Measurements from ENCODE around the gene FRYL. TPM values are rescaled to one million over a fixed set of nuclear protein-coding genes. Genes with fewer than 3 reads are reported as not detected.

Gene FRYL
- total and polyA plus RNA-seq, 2 donors (not counting 1 experiment from before 2014, with no cell fraction given), result 20.3 to 61.4 TPM

GRCh38 chr4:48670587-48670986 lies 109.5 kb downstream of the FRYL start:
- Histone ChIP-seq H3K9ac (ENCODE audit: insufficient read depth, low read length) (no peak overlapping the region), H3K27me3 (ENCODE audit: control insufficient read depth, insufficient read depth, low read length) (no peaks in the 10 kb centered on the region), H2AFZ (ENCODE audit: low read length) (no peak overlapping the region), H3K27ac (ENCODE audit: insufficient read depth, low read length) (no peak overlapping the region), H3K4me1 (ENCODE audit: control insufficient read depth, extremely low read depth, insufficient read depth, low read length) (no peaks in the 10 kb centered on the region), H3K36me3 (ENCODE audit: control insufficient read depth, insufficient read depth, low read length) (no peaks in the 10 kb centered on the region), H3K79me2 (ENCODE audit: control insufficient read depth, insufficient read depth, low read length) (no peaks in the 10 kb centered on the region), H3K4me2 (ENCODE audit: extremely low read depth, insufficient read depth, low read length) (no peak overlapping the region), H3K4me3 (replicated peaks in 1 of 4; ENCODE audit: control extremely low read depth in 1 of 4, insufficient read depth in 1 of 4, low read depth in 3 of 4, low read length in 4 of 4) (no peak overlapping the region), H3K9me3 (ENCODE audit: control insufficient read depth, insufficient read depth, low read depth, low read length) (no peaks in the 10 kb centered on the region), H4K20me1 (ENCODE audit: control insufficient read depth, extremely low read depth, insufficient read depth, low read length) (no peaks in the 10 kb centered on the region)
- TF ChIP-seq, protein P1, sequence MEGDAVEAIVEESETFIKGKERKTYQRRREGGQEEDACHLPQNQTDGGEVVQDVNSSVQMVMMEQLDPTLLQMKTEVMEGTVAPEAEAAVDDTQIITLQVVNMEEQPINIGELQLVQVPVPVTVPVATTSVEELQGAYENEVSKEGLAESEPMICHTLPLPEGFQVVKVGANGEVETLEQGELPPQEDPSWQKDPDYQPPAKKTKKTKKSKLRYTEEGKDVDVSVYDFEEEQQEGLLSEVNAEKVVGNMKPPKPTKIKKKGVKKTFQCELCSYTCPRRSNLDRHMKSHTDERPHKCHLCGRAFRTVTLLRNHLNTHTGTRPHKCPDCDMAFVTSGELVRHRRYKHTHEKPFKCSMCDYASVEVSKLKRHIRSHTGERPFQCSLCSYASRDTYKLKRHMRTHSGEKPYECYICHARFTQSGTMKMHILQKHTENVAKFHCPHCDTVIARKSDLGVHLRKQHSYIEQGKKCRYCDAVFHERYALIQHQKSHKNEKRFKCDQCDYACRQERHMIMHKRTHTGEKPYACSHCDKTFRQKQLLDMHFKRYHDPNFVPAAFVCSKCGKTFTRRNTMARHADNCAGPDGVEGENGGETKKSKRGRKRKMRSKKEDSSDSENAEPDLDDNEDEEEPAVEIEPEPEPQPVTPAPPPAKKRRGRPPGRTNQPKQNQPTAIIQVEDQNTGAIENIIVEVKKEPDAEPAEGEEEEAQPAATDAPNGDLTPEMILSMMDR (conservative IDR thresholded peaks at IDR 0.05 in 1 of 2, IDR thresholded peaks at IDR 0.05 in 1 of 2; ENCODE audit: low read depth in 1 of 2, low read length in 2 of 2), result no peak
- no peak for TF ChIP-seq EZH2 (IDR thresholded peaks at IDR 0.05; ENCODE audit: low read length, missing control alignments)
- DNase-seq (ENCODE audit: low read depth in 2 of 2), result no peak

DNA sequence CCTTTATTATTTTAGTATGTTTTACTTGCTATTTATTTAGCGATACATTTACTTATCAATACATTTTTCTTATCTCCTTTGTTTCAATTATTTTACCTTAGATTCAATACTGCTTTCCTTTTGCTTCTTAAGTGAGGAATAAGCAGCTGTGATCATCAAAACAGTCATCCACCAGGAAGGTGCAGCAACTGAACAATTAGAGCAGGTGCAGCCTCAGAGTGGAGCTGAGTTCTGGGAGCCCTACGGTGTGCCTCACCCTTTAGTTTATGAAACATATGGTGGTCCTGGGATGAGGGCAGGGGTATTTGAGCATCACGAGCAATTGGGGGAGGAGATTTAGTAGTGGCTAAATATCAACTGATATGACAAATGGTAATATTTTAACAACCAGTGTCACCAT lies 111.0 kb downstream of the FRYL start:
- Histone ChIP-seq H4K20me1 (ENCODE audit: control insufficient read depth, extremely low read depth, insufficient read depth, low read length) (no peaks in the 10 kb centered on the region), H3K27me3 (ENCODE audit: control insufficient read depth, insufficient read depth, low read length) (no peaks in the 10 kb centered on the region), H3K27ac (ENCODE audit: insufficient read depth, low read length) (no peak overlapping the region)

DNA sequence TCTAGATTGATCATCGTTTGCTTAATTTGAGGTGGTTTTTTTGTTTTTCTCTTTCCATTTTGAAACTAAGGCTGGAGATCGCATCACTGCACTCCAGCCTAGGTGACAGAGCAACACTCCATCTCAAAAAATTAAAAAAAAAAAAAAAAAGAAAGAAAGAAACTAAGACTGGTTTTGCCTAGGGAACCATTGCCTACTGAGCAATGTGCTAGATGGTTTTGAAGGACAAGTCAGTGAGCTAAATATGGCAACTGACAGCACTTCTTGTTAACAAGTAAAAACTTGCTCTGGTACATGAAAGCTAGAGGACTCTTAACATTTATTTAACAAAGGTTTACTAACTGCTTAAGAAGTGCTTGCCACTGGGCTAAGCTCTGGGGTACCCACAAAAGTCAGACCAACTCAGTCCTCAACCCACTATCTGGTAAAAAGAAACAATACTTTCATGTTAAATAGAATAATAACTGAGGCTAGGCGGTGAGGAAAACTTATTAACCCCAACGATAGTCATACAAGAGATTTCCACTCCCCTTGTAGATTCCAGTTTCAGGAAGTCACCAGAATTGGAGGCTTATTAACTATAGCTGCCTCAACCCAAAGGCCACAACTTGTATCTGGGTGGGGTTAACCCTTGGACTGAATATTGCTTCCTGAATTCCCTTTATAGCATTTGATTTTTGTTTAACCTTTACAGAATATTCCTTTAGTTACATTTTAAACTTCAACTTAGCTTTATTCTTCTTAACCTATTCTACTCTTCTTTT lies 111.6 kb downstream of the FRYL start:
- no peak overlapping the region for H3K4me2 ChIP-seq (ENCODE audit: extremely low read depth, insufficient read depth, low read length)
- TF ChIP-seq, protein P1 (conservative IDR thresholded peaks at IDR 0.05 in 1 of 2, IDR thresholded peaks at IDR 0.05 in 1 of 2; ENCODE audit: low read depth in 1 of 2, low read length in 2 of 2), result no peak
- no peak for TF ChIP-seq EZH2 (IDR thresholded peaks at IDR 0.05; ENCODE audit: low read length, missing control alignments)
- H3K27ac ChIP-seq (ENCODE audit: insufficient read depth, low read length), result no peak overlapping the region
- no peaks in the 10 kb centered on the region for H4K20me1 ChIP-seq (ENCODE audit: control insufficient read depth, extremely low read depth, insufficient read depth, low read length)
- H3K9me3 ChIP-seq (ENCODE audit: control insufficient read depth, insufficient read depth, low read depth, low read length), result no peaks in the 10 kb centered on the region
- no peaks in the 10 kb centered on the region for H3K27me3 ChIP-seq (ENCODE audit: control insufficient read depth, insufficient read depth, low read length)
- H3K4me1 ChIP-seq (ENCODE audit: control insufficient read depth, extremely low read depth, insufficient read depth, low read length), result no peaks in the 10 kb centered on the region
- no peak overlapping the region for H2AFZ ChIP-seq (ENCODE audit: low read length)
- H3K4me3 ChIP-seq (replicated peaks in 1 of 4; ENCODE audit: control extremely low read depth in 1 of 4, insufficient read depth in 1 of 4, low read depth in 3 of 4, low read length in 4 of 4), result no peak overlapping the region
- DNase-seq (ENCODE audit: low read depth in 2 of 2), result no peak
- H3K36me3 ChIP-seq (ENCODE audit: control insufficient read depth, insufficient read depth, low read length), result no peaks in the 10 kb centered on the region
- H3K79me2 ChIP-seq (ENCODE audit: control insufficient read depth, insufficient read depth, low read length), result no peaks in the 10 kb centered on the region
- no peak overlapping the region for H3K9ac ChIP-seq (ENCODE audit: insufficient read depth, low read length)

More for the DNA sequence above, 111.0 kb downstream of the FRYL start:
- TF ChIP-seq, protein P1 (conservative IDR thresholded peaks at IDR 0.05 in 1 of 2, IDR thresholded peaks at IDR 0.05 in 1 of 2; ENCODE audit: low read depth in 1 of 2, low read length in 2 of 2), result no peak
- TF ChIP-seq EZH2 (IDR thresholded peaks at IDR 0.05; ENCODE audit: low read length, missing control alignments), result no peak
- no peak for DNase-seq (ENCODE audit: low read depth in 2 of 2)
- Histone ChIP-seq H3K9ac (ENCODE audit: insufficient read depth, low read length) (no peak overlapping the region), H3K4me1 (ENCODE audit: control insufficient read depth, extremely low read depth, insufficient read depth, low read length) (no peaks in the 10 kb centered on the region), H3K4me2 (ENCODE audit: extremely low read depth, insufficient read depth, low read length) (no peak overlapping the region), H2AFZ (ENCODE audit: low read length) (no peak overlapping the region), H3K4me3 (replicated peaks in 1 of 4; ENCODE audit: control extremely low read depth in 1 of 4, insufficient read depth in 1 of 4, low read depth in 3 of 4, low read length in 4 of 4) (no peak overlapping the region), H3K79me2 (ENCODE audit: control insufficient read depth, insufficient read depth, low read length) (no peaks in the 10 kb centered on the region), H3K36me3 (ENCODE audit: control insufficient read depth, insufficient read depth, low read length) (no peaks in the 10 kb centered on the region), H3K9me3 (ENCODE audit: control insufficient read depth, insufficient read depth, low read depth, low read length) (no peaks in the 10 kb centered on the region)

All from fibroblast of lung (primary cell).